ENCODE data around the gene PDK2.

The PDK2 gene

GRCh38 chr17:50102164-50102991 lies 7.2 kb downstream of the PDK2 start:
- no peak for FAIRE-seq

DNA sequence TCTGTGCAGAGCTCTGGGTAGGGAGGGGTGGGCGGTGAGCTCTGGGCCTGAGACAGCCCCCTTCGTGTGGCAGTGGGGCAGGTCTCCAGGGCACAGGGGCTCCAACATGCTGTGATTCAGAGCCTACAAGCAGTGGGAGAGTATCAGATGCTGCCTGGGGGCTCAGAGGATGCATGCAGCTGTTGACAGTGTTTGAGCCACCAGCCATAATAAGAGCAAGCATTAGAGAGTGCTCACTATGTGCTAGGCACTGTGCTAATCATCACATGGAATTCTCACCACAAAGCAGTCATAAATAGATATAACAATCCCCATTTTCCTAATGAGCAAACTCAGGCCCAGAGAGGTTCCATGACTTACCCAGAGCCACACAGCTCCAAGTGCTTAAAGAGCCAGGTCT lies 8.1 kb downstream of the PDK2 start:
- no peak for FAIRE-seq

DNA sequence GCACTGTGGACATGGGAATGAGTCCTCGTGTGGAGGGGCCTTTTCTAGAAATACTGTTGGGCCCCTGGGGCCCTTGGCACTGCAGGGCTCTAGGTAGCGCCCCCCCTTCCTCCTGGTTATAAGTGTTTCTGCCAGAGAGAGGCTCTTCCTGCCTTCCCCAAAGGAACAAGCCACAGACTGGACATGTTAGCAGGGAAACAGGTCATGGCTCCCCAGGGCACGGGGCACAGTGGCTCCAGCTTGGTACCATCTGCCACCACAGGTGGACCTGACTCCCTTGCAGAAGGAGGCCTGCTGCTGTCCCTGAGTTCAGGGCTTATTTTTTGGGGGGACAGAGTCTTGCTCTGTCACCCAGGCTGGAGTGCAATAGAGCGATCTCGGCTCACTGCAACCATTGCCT lies 8.8 kb downstream of the PDK2 start:
- no peak for FAIRE-seq

GRCh38 chr17:50105811-50106210 lies 10.7 kb downstream of the PDK2 start:
- no peak for FAIRE-seq

GRCh38 chr17:50106393-50107131 lies 11.4 kb downstream of the PDK2 start:
- no peak for FAIRE-seq

DNA sequence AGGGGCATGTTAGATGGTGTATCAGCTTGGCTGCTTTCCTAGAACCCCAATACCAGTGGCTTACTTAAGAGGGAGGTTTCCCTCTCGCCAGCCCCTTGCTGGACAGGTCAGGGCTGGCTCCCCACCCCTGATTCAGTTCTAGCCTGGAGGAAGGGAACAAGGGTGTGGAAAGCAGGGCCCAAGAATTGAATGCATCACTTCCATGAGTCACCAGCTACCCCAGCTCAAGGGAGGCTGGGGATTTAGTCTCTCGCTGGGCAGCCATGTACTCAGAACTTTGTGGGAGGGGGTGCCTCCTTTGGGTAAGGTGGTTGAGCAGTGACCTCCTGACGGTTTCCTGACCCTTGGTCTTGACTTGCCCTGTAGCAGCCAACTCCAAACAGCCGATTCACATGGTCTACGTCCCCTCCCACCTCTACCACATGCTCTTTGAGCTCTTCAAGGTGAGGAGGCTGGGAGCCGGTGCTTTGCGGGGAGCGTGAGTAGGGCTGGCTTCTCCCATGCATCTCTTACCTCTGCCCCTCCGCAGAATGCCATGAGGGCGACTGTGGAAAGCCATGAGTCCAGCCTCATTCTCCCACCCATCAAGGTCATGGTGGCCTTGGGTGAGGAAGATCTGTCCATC lies 12.8 kb downstream of the PDK2 start:
- no peak for FAIRE-seq

DNA sequence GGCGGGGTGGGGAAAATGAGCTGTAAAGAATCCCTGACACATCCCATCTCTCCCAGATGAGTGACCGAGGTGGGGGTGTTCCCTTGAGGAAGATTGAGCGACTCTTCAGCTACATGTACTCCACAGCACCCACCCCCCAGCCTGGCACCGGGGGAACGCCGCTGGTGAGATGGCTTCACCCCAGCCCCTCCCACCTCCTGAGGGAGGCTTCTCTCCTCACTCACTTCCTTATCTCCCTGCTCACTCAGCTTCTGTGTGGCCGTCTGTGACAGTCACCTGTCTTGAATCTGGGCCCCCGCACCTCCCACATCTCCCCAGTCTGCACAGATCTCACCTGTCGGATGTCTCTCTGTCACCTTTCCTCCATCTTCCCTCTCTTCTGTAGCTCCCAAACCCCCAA lies 13.4 kb downstream of the PDK2 start:
- no peak for FAIRE-seq

- FAIRE-seq, result no peak
These were observed 14.1 kb downstream of the PDK2 start for GRCh38 chr17:50109207-50109606.

DNA sequence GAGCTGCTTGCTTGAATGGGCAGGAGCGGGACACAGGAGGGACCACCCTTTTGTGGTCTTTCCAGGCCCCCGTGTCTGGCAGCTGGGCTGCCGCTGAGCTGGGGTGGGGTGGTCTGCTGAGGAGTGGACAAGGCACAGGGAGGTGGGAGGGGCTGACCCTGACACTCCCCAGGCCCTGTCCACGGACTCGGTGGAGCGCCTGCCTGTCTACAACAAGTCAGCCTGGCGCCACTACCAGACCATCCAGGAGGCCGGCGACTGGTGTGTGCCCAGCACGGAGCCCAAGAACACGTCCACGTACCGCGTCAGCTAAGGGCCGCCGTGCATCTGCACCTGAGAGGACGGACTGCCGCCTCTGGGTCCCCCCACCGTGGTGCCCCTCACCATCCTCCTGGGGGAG lies 14.6 kb downstream of the PDK2 start:
- FAIRE-seq, result no peak

DNA sequence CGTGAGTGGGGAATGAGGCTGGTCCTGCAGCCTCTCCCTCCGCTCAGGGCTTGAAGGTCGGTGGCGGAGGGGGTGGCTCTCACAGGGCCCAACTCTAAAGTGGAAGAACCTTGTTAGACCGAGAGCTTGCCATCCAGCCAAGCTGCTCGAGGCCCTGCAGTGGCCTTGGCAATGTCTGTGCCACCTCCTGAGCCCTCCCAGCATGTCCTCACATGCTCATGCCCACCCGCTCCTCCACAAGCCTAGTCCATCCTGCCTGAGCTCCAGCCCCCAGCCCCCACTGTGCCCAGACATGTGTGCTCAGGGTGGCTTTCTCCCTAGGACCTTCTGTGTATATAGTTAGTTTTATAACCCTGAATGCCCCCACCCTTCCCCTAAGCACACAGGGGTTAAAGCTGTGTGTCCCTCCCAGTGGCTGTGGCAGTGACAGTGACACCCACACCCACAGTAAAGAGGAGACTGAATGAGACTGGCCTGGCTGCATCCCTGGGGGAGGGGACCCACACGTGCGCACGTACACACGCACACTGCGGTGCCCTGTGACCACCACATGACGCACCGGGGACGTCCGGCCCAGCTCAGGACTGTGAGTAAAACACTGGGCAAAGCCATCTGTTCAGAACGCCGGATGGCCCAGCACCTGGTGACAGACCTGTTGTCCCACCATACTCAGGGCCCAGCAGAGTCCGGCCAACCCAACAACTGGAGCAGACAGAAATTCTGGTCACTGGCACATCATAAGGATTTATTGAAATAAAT lies 15.6 kb downstream of the PDK2 start:
- FAIRE-seq, result no peak

DNA sequence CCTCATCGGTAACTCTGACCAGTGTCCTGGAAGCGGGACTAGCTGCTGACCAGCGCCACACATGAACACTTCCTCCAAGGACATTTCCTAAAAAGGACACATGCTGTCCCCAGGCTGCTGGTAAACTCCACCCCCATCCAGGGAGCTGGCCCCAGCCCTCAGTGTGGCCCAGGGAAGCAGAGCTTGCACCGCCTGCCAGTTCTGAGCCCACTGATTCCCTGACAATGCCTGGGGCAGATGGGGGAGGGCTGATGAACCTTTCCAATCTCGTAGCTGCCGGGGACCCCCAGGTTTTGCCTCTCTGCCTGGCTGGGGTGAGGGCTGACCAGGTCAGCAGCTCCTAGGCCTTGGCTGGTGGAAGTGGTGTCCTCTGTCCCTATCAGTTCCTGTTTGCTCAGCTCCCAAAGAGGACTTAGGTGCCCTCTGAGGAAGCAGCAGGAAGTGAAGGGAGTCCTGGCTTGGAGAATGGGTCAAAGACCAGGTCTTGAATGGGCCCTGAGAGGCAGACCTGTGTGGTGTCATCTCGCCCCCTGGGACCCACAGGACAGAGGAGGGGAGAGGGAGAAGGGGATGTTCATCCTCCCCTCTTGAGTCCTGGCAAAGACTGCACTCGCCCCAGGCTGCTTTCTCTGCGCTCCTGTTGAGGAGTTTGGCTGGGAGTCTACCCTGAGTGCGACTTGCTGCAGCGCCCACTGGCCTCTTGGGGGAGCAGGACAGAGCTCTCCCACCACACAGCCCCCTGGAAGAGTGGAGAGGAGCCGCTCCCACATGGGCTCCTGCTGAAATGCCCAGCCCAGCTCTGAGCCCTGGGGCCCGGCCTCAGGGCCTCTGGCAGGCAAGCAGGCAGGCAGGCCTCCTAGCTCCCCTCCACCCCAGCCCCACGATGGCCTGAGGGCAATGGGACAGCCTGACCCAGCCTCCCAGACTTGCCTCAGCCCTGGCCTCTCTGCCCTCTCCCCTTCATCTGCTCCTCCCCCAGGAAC lies 16.8 kb downstream of the PDK2 start:
- FAIRE-seq, result no peak

DNA sequence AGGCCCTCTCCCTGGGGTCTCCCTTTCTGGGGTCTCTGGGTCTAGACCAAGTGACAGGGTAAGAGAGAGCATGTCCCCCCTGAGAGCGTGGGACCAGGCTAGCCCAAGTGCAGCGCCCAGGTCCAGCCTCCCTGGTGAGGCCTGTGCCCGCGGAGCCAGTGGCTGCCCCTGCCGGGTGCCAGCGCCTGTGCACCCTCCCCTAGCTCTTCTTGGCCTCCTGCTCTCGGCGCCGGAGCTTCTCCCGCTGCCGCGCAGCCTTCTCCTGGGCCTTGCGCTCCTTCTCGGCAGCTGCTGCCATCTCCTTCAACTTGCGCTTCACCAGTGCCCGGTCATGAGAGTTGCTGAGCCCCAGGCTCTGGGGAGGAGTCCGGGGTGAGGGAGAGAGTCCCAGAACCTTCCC lies 17.5 kb downstream of the PDK2 start:
- FAIRE-seq, result no peak

- FAIRE-seq, result no peak
These were observed 18.6 kb downstream of the PDK2 start for GRCh38 chr17:50113624-50114320.

- FAIRE-seq, result no peak
These were observed 19.2 kb downstream of the PDK2 start for GRCh38 chr17:50114401-50114800.

DNA sequence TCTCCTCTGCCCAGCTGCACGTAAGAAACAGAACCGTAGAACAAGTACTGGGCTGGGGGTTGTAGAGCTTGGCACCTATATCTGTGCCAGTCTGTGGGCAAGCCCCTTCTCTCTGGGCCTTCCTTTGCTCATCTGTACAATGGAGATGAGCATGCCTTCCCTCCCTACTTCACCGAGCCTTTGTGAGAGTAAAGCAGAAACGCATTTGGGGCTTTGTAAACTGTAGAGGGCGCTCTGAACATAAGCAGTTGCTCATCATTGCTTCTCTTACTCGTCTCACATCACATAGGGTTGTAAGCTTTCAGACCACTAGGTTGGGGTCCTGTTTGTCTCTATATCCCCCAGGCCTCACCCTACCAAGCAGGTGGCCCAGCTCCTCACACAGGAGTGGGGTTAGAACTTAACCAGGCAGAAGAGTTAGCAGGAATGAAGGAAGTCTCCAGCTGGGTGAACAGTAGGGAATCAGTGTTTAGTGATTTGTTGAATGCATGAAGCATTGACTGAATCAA lies 19.8 kb downstream of the PDK2 start:
- peak; percentile 70 for FAIRE-seq

DNA sequence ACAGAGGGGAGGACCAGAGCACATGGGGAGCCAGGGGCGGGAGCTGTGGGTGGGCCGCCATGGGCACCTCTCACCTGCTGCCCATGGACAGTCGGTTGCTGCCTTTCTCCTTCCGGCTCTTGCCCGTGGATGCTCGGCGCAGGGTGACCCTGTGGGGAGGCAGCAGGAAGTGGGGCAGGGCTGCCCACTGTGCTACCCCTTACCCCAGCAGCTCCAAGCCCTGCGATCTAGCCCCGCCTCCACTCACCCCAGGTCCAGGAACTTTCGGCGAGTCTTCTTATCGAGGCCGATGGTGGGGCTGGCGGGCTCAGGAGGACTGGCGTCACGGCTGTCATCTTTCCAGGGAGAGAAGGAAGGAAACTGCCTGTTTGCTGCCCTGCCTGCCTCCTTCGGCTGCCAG lies 20.6 kb downstream of the PDK2 start:
- FAIRE-seq, result no peak

- FAIRE-seq, result no peak
These were observed 22.3 kb downstream of the PDK2 start for GRCh38 chr17:50117202-50118051.

- no peak for FAIRE-seq
These were observed 23.1 kb downstream of the PDK2 start for GRCh38 chr17:50118076-50118827.

- FAIRE-seq, result no peak
These were observed 23.7 kb downstream of the PDK2 start for GRCh38 chr17:50118828-50119218.
